ENCODE data around the gene NCAM1.

Gene NCAM1

DNA sequence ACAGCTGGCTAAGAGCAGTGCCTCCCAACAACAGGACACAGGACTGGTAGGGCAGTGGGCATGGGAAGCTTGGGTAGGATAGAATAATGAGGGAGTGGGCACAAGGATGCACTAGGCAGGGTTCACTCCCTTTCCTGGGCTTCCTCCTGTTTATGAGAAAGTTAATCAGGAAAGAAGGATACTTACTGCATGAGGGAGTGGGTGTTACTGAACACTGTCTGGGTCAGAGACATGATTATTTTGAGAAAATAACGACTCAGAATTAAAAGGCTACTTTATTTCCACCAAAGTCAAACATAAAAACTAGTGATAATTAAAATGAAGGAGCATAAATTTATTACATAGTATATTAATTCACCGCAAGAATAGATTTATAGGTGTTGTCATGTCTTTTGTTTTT lies 35.8 kb downstream of the NCAM1 start:
- Histone ChIP-seq H2AK5ac (ENCODE audit: low read length, severe bottlenecking) (no peak overlapping the region), H3K14ac (ENCODE audit: low read length in 2 of 2) (peak overlapping the region in 1 of 2 experiments; percentile 74), H3K27me3 (ENCODE audit: control insufficient read depth in 1 of 2, insufficient read depth in 1 of 2, low read length in 2 of 2) (no peaks in the 10 kb centered on the region), H2BK120ac (ENCODE audit: low read depth, low read length) (no peak overlapping the region), H3K4me1 (ENCODE audit: control insufficient read depth, insufficient read depth, low read depth, low read length) (no peaks in the 10 kb centered on the region), H3K4me3 (ENCODE audit: insufficient read depth in 1 of 2, low read depth in 1 of 2, low read length in 2 of 2) (no peak overlapping the region), H3K4ac (ENCODE audit: low read depth in 1 of 2, low read length in 2 of 2) (no peak overlapping the region), H3K23ac (ENCODE audit: low read length in 2 of 2) (peak overlapping the region in 1 of 2 experiments; percentile 46), H3K36me3 (ENCODE audit: control insufficient read depth in 1 of 2, insufficient read depth in 2 of 2, low read depth in 1 of 2, low read length in 2 of 2) (no peaks in the 10 kb centered on the region), H4K91ac (ENCODE audit: low read length) (no peak overlapping the region), H3K18ac (ENCODE audit: low read depth in 1 of 2, low read length in 2 of 2) (no peak overlapping the region), H3K4me2 (ENCODE audit: low read length, poor library complexity, severe bottlenecking) (no peak overlapping the region), H3K27ac (ENCODE audit: low read length, poor library complexity, severe bottlenecking) (no peak overlapping the region), H2BK12ac (ENCODE audit: low read length in 2 of 2) (no peak overlapping the region), H2AFZ (ENCODE audit: low read depth, low read length) (no peak overlapping the region), H2BK15ac (ENCODE audit: low read depth, poor library complexity, severe bottlenecking) (no peak overlapping the region), H3K9ac (ENCODE audit: low read length) (no peak overlapping the region), H3K79me1 (replicated peaks; ENCODE audit: low read length, poor library complexity, severe bottlenecking) (no peaks in the 10 kb centered on the region), H3K9me3 (ENCODE audit: control insufficient read depth, low read length) (peaks cover 3% of the 10 kb centered on the region), H4K8ac (ENCODE audit: low read length) (peak overlapping the region; percentile 50), H2BK5ac (ENCODE audit: low read depth, low read length, poor library complexity, severe bottlenecking) (no peak overlapping the region)
- 100% methylated on average over 1 of the region's 2 CpGs for WGBS
- DNase-seq: no peak

GRCh38 chr11:112997857-112998466 lies 36.7 kb downstream of the NCAM1 start:
- Histone ChIP-seq H3K18ac (ENCODE audit: low read depth in 1 of 2, low read length in 2 of 2) (no peak overlapping the region), H3K36me3 (ENCODE audit: control insufficient read depth in 1 of 2, insufficient read depth in 2 of 2, low read depth in 1 of 2, low read length in 2 of 2) (no peaks in the 10 kb centered on the region), H4K8ac (ENCODE audit: low read length) (no peak overlapping the region), H2AK5ac (ENCODE audit: low read length, severe bottlenecking) (no peak overlapping the region), H2BK12ac (ENCODE audit: low read length in 2 of 2) (no peak overlapping the region), H3K9me3 (ENCODE audit: control insufficient read depth, low read length) (peaks cover 1% of the 10 kb centered on the region), H2AFZ (ENCODE audit: low read depth, low read length) (no peak overlapping the region), H2BK120ac (ENCODE audit: low read depth, low read length) (no peak overlapping the region), H3K14ac (ENCODE audit: low read length in 2 of 2) (no peak overlapping the region), H3K4ac (ENCODE audit: low read depth in 1 of 2, low read length in 2 of 2) (no peak overlapping the region), H3K4me1 (ENCODE audit: control insufficient read depth, insufficient read depth, low read depth, low read length) (no peaks in the 10 kb centered on the region), H3K9ac (ENCODE audit: low read length) (no peak overlapping the region), H3K23ac (ENCODE audit: low read length in 2 of 2) (no peak overlapping the region), H3K27ac (ENCODE audit: low read length, poor library complexity, severe bottlenecking) (no peak overlapping the region), H3K4me3 (ENCODE audit: insufficient read depth in 1 of 2, low read depth in 1 of 2, low read length in 2 of 2) (no peak overlapping the region), H3K27me3 (ENCODE audit: control insufficient read depth in 1 of 2, insufficient read depth in 1 of 2, low read length in 2 of 2) (no peaks in the 10 kb centered on the region), H2BK5ac (ENCODE audit: low read depth, low read length, poor library complexity, severe bottlenecking) (no peak overlapping the region), H2BK15ac (ENCODE audit: low read depth, poor library complexity, severe bottlenecking) (no peak overlapping the region), H3K79me1 (replicated peaks; ENCODE audit: low read length, poor library complexity, severe bottlenecking) (no peaks in the 10 kb centered on the region), H3K4me2 (ENCODE audit: low read length, poor library complexity, severe bottlenecking) (no peak overlapping the region), H4K91ac (ENCODE audit: low read length) (no peak overlapping the region)
- 79% methylated on average over 3 of the region's 3 CpGs for WGBS
- no peak for DNase-seq

DNA sequence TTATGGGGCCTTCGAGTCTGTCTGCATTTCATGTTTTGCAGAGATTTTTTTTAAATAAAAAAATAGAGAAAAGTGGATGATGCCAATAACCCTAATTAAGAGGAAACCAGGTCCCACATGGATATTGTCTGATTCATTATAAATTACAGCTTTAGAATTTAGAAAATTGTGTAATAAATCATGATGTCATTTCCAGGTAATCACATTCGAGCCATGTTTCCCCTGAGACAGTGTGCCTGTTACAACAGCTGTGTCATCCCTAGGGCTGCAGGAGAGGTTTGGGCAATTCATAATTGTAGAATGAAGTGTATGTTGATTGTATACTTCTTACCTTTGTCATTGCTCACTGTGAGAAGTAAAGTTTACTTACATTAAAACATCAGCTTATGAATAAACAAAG lies 38.3 kb downstream of the NCAM1 start:
- Histone ChIP-seq H2BK15ac (ENCODE audit: low read depth, poor library complexity, severe bottlenecking) (no peak overlapping the region), H2BK12ac (ENCODE audit: low read length in 2 of 2) (no peak overlapping the region), H4K91ac (ENCODE audit: low read length) (no peak overlapping the region), H4K8ac (ENCODE audit: low read length) (no peak overlapping the region), H3K4me1 (ENCODE audit: control insufficient read depth, insufficient read depth, low read depth, low read length) (no peaks in the 10 kb centered on the region), H2BK5ac (ENCODE audit: low read depth, low read length, poor library complexity, severe bottlenecking) (no peak overlapping the region), H2BK120ac (ENCODE audit: low read depth, low read length) (no peak overlapping the region), H3K14ac (ENCODE audit: low read length in 2 of 2) (no peak overlapping the region), H3K9ac (ENCODE audit: low read length) (no peak overlapping the region), H2AK5ac (ENCODE audit: low read length, severe bottlenecking) (no peak overlapping the region), H3K27me3 (ENCODE audit: control insufficient read depth in 1 of 2, insufficient read depth in 1 of 2, low read length in 2 of 2) (no peaks in the 10 kb centered on the region), H2AFZ (ENCODE audit: low read depth, low read length) (no peak overlapping the region), H3K9me3 (ENCODE audit: control insufficient read depth, low read length) (no peaks in the 10 kb centered on the region), H3K23ac (ENCODE audit: low read length in 2 of 2) (no peak overlapping the region), H3K4me2 (ENCODE audit: low read length, poor library complexity, severe bottlenecking) (no peak overlapping the region), H3K4ac (ENCODE audit: low read depth in 1 of 2, low read length in 2 of 2) (no peak overlapping the region), H3K36me3 (ENCODE audit: control insufficient read depth in 1 of 2, insufficient read depth in 2 of 2, low read depth in 1 of 2, low read length in 2 of 2) (no peaks in the 10 kb centered on the region), H3K4me3 (ENCODE audit: insufficient read depth in 1 of 2, low read depth in 1 of 2, low read length in 2 of 2) (no peak overlapping the region), H3K27ac (ENCODE audit: low read length, poor library complexity, severe bottlenecking) (no peak overlapping the region), H3K79me1 (replicated peaks; ENCODE audit: low read length, poor library complexity, severe bottlenecking) (no peaks in the 10 kb centered on the region), H3K18ac (ENCODE audit: low read depth in 1 of 2, low read length in 2 of 2) (no peak overlapping the region)
- DNase-seq: no peak
- 50% methylated on average over 2 of the region's 2 CpGs for WGBS

DNA sequence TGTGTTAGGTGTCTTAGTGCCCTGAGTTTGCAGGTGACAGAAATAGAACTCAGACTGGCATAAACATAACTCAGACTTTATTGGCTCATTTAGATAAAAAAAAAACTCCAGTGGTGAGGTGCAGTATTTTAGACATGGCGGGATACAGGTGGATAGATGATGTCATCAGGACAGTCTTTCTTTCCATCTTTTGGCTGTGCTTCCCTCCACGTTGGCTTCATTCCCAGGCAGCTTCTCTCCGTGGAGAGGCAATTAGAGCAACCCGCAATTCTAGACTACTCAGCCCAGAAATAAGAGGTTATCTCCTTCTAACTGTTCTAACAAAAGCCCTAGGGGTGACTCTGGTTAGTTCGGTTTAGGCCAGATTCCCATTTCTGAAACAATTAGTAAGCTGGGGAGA lies 40.5 kb downstream of the NCAM1 start:
- Histone ChIP-seq H3K4me1 (ENCODE audit: control insufficient read depth, insufficient read depth, low read depth, low read length) (no peaks in the 10 kb centered on the region), H2BK12ac (ENCODE audit: low read length in 2 of 2) (no peak overlapping the region), H3K23ac (ENCODE audit: low read length in 2 of 2) (no peak overlapping the region), H3K79me1 (replicated peaks; ENCODE audit: low read length, poor library complexity, severe bottlenecking) (no peaks in the 10 kb centered on the region), H3K36me3 (ENCODE audit: control insufficient read depth in 1 of 2, insufficient read depth in 2 of 2, low read depth in 1 of 2, low read length in 2 of 2) (no peaks in the 10 kb centered on the region), H3K14ac (ENCODE audit: low read length in 2 of 2) (no peak overlapping the region), H3K4ac (ENCODE audit: low read depth in 1 of 2, low read length in 2 of 2) (no peak overlapping the region), H3K18ac (ENCODE audit: low read depth in 1 of 2, low read length in 2 of 2) (no peak overlapping the region), H3K4me2 (ENCODE audit: low read length, poor library complexity, severe bottlenecking) (no peak overlapping the region), H2BK5ac (ENCODE audit: low read depth, low read length, poor library complexity, severe bottlenecking) (no peak overlapping the region), H4K8ac (ENCODE audit: low read length) (no peak overlapping the region), H3K27ac (ENCODE audit: low read length, poor library complexity, severe bottlenecking) (no peak overlapping the region), H3K9ac (ENCODE audit: low read length) (no peak overlapping the region), H2AFZ (ENCODE audit: low read depth, low read length) (no peak overlapping the region), H2BK15ac (ENCODE audit: low read depth, poor library complexity, severe bottlenecking) (no peak overlapping the region), H3K9me3 (ENCODE audit: control insufficient read depth, low read length) (no peaks in the 10 kb centered on the region), H3K4me3 (ENCODE audit: insufficient read depth in 1 of 2, low read depth in 1 of 2, low read length in 2 of 2) (no peak overlapping the region), H2AK5ac (ENCODE audit: low read length, severe bottlenecking) (no peak overlapping the region), H2BK120ac (ENCODE audit: low read depth, low read length) (no peak overlapping the region), H3K27me3 (ENCODE audit: control insufficient read depth in 1 of 2, insufficient read depth in 1 of 2, low read length in 2 of 2) (no peaks in the 10 kb centered on the region), H4K91ac (ENCODE audit: low read length) (no peak overlapping the region)
- no peak for DNase-seq
- WGBS: 85% methylated on average over 5 of the region's 5 CpGs

Measured in mesenchymal stem cell (in vitro differentiated cells and primary cell).